Measurements from ENCODE around the gene STK16. TPM values are rescaled to one million over a fixed set of nuclear protein-coding genes. Genes with fewer than 3 reads are reported as not detected.

The STK16 gene
- total RNA-seq, 1 donor from 2014 or later, result 19.9 TPM

- peaks cover 19% of the 10 kb centered on the region for H3K27me3 Mint-ChIP-seq (ENCODE audit: insufficient read depth, low read depth)
- Histone ChIP-seq H3K27me3 (peaks cover 14% of the 10 kb centered on the region), H3K4me3 (no peak overlapping the region), H3K79me2 (ENCODE audit: low read depth) (no peaks in the 10 kb centered on the region), H2AFZ (replicated peaks) (no peak overlapping the region), H3K4me2 (no peak overlapping the region), H3K36me3 (no peaks in the 10 kb centered on the region), H3K9ac (no peak overlapping the region), H3K4me1 (peaks cover 12% of the 10 kb centered on the region), H3K27ac (no peak overlapping the region), H3F3A (ENCODE audit: low read depth) (peaks cover 12% of the 10 kb centered on the region), H4K20me1 (ENCODE audit: low read depth) (no peaks in the 10 kb centered on the region), H3K9me3 (ENCODE audit: low read depth) (no peaks in the 10 kb centered on the region)
- TF ChIP-seq CTCF (IDR thresholded peaks at IDR 0.05) (no peak), EZH2phosphoT487 (IDR thresholded peaks at IDR 0.05) (no peak), EZH2 (IDR thresholded peaks at IDR 0.05) (no peak)
- H3K27ac Mint-ChIP-seq, result no peak overlapping the region
- H3K9me3 Mint-ChIP-seq, result no peaks in the 10 kb centered on the region
- no peak overlapping the region for H3K4me3 Mint-ChIP-seq
- no peaks in the 10 kb centered on the region for H3K36me3 Mint-ChIP-seq
- no peak for DNase-seq (ENCODE audit: low spot score)
- H3K4me1 Mint-ChIP-seq, result peaks cover 20% of the 10 kb centered on the region
Observed at GRCh38 chr2:219273937-219274336, 28.7 kb downstream of the STK16 start.

DNA sequence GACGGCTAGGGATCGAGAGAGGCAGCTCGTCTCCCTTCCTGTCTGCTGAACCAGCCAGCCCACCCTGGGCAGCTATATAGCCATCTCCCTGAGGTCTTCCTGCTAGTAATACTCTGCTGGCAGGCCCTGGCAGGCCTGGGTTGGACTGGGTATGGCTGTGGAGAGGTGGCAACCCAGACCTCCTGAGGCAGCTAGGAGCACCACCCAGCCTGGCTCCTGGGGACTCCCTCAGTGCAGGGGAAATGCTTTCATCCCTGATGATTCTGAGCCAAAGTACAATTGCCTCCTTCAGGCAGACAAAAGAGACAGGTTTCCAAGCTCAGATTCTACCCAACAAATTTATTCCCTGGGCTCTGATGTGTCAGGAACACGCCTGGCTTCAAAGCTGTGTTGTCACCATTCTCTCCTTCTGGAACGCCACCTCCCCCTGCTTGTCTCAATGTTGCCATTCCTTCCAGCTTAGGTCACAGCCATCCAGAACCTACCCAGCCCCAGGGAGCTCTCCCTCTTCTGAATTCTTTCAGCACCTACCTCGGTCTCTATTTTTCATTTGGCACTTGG lies 29.2 kb downstream of the STK16 start:
- no peak overlapping the region for H3K4me3 Mint-ChIP-seq
- Histone ChIP-seq H3K4me1 (peaks cover 12% of the 10 kb centered on the region), H3F3A (ENCODE audit: low read depth) (peaks cover 13% of the 10 kb centered on the region), H4K20me1 (ENCODE audit: low read depth) (no peaks in the 10 kb centered on the region), H3K4me3 (no peak overlapping the region), H3K9me3 (ENCODE audit: low read depth) (no peaks in the 10 kb centered on the region), H3K9ac (no peak overlapping the region), H3K36me3 (no peaks in the 10 kb centered on the region), H3K4me2 (no peak overlapping the region), H3K27ac (no peak overlapping the region), H3K79me2 (ENCODE audit: low read depth) (no peaks in the 10 kb centered on the region), H3K27me3 (peaks cover 14% of the 10 kb centered on the region), H2AFZ (replicated peaks) (no peak overlapping the region)
- peaks cover 19% of the 10 kb centered on the region for H3K27me3 Mint-ChIP-seq (ENCODE audit: insufficient read depth, low read depth)
- H3K27ac Mint-ChIP-seq, result no peak overlapping the region
- H3K9me3 Mint-ChIP-seq, result no peaks in the 10 kb centered on the region
- no peaks in the 10 kb centered on the region for H3K36me3 Mint-ChIP-seq
- DNase-seq (ENCODE audit: low spot score), result no peak
- peaks cover 21% of the 10 kb centered on the region for H3K4me1 Mint-ChIP-seq
- no peak for TF ChIP-seq EZH2 (IDR thresholded peaks at IDR 0.05)
- TF ChIP-seq EZH2phosphoT487 (IDR thresholded peaks at IDR 0.05), result no peak
- no peak for TF ChIP-seq CTCF (IDR thresholded peaks at IDR 0.05)

GRCh38 chr2:219277703-219278654 lies 32.7 kb downstream of the STK16 start:
- no peak overlapping the region for H3K9ac ChIP-seq
- H3K4me2 ChIP-seq, result peak overlapping the region; percentile 79
- H3K36me3 ChIP-seq, result no peaks in the 10 kb centered on the region
- H3K9me3 ChIP-seq (ENCODE audit: low read depth), result no peaks in the 10 kb centered on the region
- H3K4me3 ChIP-seq, result peak overlapping the region; percentile 12
- Mint-ChIP-seq H3K4me1 (peaks cover 36% of the 10 kb centered on the region), H3K4me3 (peak overlapping the region; percentile 87), H3K9me3 (no peaks in the 10 kb centered on the region), H3K27me3 (ENCODE audit: insufficient read depth, low read depth) (peaks cover 15% of the 10 kb centered on the region), H3K36me3 (peaks cover 4% of the 10 kb centered on the region), H3K27ac (no peak overlapping the region)
- DNase-seq (ENCODE audit: low spot score), result peak; percentile 83
- peaks cover 15% of the 10 kb centered on the region for H3K4me1 ChIP-seq
- H2AFZ ChIP-seq (replicated peaks), result peak overlapping the region; percentile 54
- no peak for TF ChIP-seq EZH2phosphoT487 (IDR thresholded peaks at IDR 0.05)
- TF ChIP-seq CTCF (IDR thresholded peaks at IDR 0.05), result peak; percentile 94
- peak; percentile 55 for TF ChIP-seq EZH2 (IDR thresholded peaks at IDR 0.05)
- H4K20me1 ChIP-seq (ENCODE audit: low read depth), result no peaks in the 10 kb centered on the region
- peaks cover 7% of the 10 kb centered on the region for H3K27me3 ChIP-seq
- peaks cover 13% of the 10 kb centered on the region for H3F3A ChIP-seq (ENCODE audit: low read depth)
- H3K79me2 ChIP-seq (ENCODE audit: low read depth), result no peaks in the 10 kb centered on the region
- no peak overlapping the region for H3K27ac ChIP-seq
